OCI-LY7 (cell line): Measurements from ENCODE around the gene HSPB2. TPM values are rescaled to one million over a fixed set of nuclear protein-coding genes. Genes with fewer than 3 reads are reported as not detected.

ENCODE experiments used
- Bru-seq: library from RNA; stranded (reverse); fragments of 400-500 nt; gene quantifications from one replicate; lab custom pipeline; 2021; lab: Mats Ljungman, UMichigan
- BruChase-seq, 2 experiments: library from RNA; stranded (reverse); fragments of 400-500 nt; gene quantifications; one replicate each; lab custom pipeline; 2021; lab: Mats Ljungman, UMichigan
- BruUV-seq: library from RNA; stranded (reverse); fragments of 400-500 nt; replicated peaks from 2 replicates; lab custom pipeline; 2021; lab: Mats Ljungman, UMichigan
- CTCF ChIA-PET: fragments of 300-600 bp; sonication (Branson Sonifier 250); formaldehyde crosslinking; loops from one replicate; lab custom pipeline; 2022; ENCODE audit warnings: antibody characterized with exemption; ENCODE audit not compliant: unreplicated experiment; lab: Charles Lee
- POLR2A ChIA-PET: fragments of 300-600 bp; sonication (Branson Sonifier 250); formaldehyde crosslinking; loops from one replicate; lab custom pipeline; 2022; ENCODE audit warnings: antibody characterized with exemption; lab: Charles Lee
- DNase-seq: peaks from one replicate; pipeline ENCODE4 v3.0.0-alpha.2; 2015; ENCODE audit warnings: low spot score
- H2AFZ ChIP-seq: fragments of 200-600 bp; sonication (generic), shearing (Covaris generic); 2 replicates; pipeline ENCODE4 v1.6.1; 2014; ENCODE audit warnings: mild to moderate bottlenecking, antibody characterized with exemption, low read length, moderate library complexity
- H3K27ac ChIP-seq: fragments of 200-600 bp; sonication (generic); 2 replicates; pipeline ENCODE4 v1.5.1; 2014; ENCODE audit warnings: mixed run types, low read depth, mild to moderate bottlenecking, moderate library complexity, low read length, inconsistent platforms; ENCODE audit not compliant: poor library complexity, severe bottlenecking
- H3K36me3 ChIP-seq: fragments of 200-600 bp; sonication (generic); 2 replicates; pipeline ENCODE4 v1.6.1; 2014; ENCODE audit warnings: mild to moderate bottlenecking, antibody characterized with exemption, low read length, moderate library complexity, mixed read lengths; ENCODE audit not compliant: insufficient read depth
- H3K4me1 ChIP-seq: fragments of 200-600 bp; sonication (generic); 2 replicates; pipeline ENCODE4 v1.5.1; 2014; ENCODE audit warnings: mild to moderate bottlenecking, low read length; ENCODE audit not compliant: insufficient read depth, poor library complexity, severe bottlenecking
- H3K4me2 ChIP-seq: fragments of 200-600 bp; sonication (generic); 2 replicates; pipeline ENCODE4 v1.6.1; 2014; ENCODE audit warnings: mild to moderate bottlenecking, low read length
- H3K4me3 ChIP-seq: fragments of 200-600 bp; sonication (generic); 2 replicates; pipeline ENCODE4 v1.5.1; 2014; ENCODE audit warnings: mild to moderate bottlenecking, low read depth, low read length; ENCODE audit not compliant: poor library complexity, severe bottlenecking
- H3K79me2 ChIP-seq: fragments of 200-600 bp; sonication (generic); 2 replicates; pipeline ENCODE4 v1.6.1; 2016; ENCODE audit warnings: low read depth, mild to moderate bottlenecking, low read length, moderate library complexity, mixed read lengths; ENCODE audit not compliant: insufficient read depth
- H3K9me2 ChIP-seq: fragments of 200-600 bp; sonication (generic); 2 replicates; pipeline ENCODE4 v1.6.1; 2016; ENCODE audit warnings: mild to moderate bottlenecking, low read length, mixed read lengths; ENCODE audit not compliant: insufficient read depth
- H3K9me3 ChIP-seq: fragments of 200-600 bp; sonication (generic); 2 replicates; pipeline ENCODE4 v1.6.1; 2014; ENCODE audit warnings: mild to moderate bottlenecking, mixed run types, low read length, mixed read lengths
- H4K20me1 ChIP-seq: fragments of 200-600 bp; sonication (generic); 2 replicates; pipeline ENCODE4 v1.6.1; 2014; ENCODE audit warnings: mild to moderate bottlenecking, antibody characterized with exemption, low read length, moderate library complexity, mixed read lengths; ENCODE audit not compliant: insufficient read depth
- EZH2phosphoT487 ChIP-seq: fragments of 200-600 bp; sonication (generic); IDR thresholded peaks from 2 replicates; pipeline ENCODE4 v1.6.1; 2018; ENCODE audit warnings: low read depth, borderline replicate concordance, mild to moderate bottlenecking, mixed run types, antibody characterized with exemption, low read length, moderate library complexity, mixed read lengths
- intact Hi-C: fragments of 100-400 bp; cut with micrococcal nuclease; formaldehyde crosslinking; loops from one replicate; pipeline ENCODE4 v1.10.0; 2022; ENCODE audit not compliant: unreplicated experiment
- long read RNA-seq: library from polyadenylated mRNA; stranded (forward); transcript quantifications from one replicate; pipeline ENCODE4 v2.0.0, GENCODE V29; 2022
- total RNA-seq, 2 experiments: library from RNA; depleted of rRNA in 1 of 2; stranded (reverse); fragments of >200 nt in 1 of 2; shearing (Covaris generic) in 1 of 2; gene quantifications; 2 replicates each; pipeline ENCODE4 v1.2.3, GENCODE V29; 2014 to 2022
- TF ChIP-seq, protein P1 (sequence below): fragments of 200-600 bp; sonication (generic); conservative IDR thresholded peaks from 2 replicates; pipeline ENCODE4 v1.5.1; 2014; ENCODE audit warnings: mild to moderate bottlenecking, antibody characterized with exemption, low read length, moderate library complexity, mixed read lengths

HSPB2 gene, protein sequence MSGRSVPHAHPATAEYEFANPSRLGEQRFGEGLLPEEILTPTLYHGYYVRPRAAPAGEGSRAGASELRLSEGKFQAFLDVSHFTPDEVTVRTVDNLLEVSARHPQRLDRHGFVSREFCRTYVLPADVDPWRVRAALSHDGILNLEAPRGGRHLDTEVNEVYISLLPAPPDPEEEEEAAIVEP
- total RNA-seq (2014; rRNA removed; shearing (Covaris generic)) (not detected in 2 replicates), total RNA-seq (2022) (not detected in 2 replicates), Bru-seq, nascent RNA (not detected), BruChase-seq, experiment 1, labeled RNA remaining after a 6-hour chase (not detected), BruChase-seq, experiment 2, labeled RNA remaining after a 2-hour chase (percentile 24 among the genes with signal in this experiment)
- long read RNA-seq: 0 reads

DNA sequence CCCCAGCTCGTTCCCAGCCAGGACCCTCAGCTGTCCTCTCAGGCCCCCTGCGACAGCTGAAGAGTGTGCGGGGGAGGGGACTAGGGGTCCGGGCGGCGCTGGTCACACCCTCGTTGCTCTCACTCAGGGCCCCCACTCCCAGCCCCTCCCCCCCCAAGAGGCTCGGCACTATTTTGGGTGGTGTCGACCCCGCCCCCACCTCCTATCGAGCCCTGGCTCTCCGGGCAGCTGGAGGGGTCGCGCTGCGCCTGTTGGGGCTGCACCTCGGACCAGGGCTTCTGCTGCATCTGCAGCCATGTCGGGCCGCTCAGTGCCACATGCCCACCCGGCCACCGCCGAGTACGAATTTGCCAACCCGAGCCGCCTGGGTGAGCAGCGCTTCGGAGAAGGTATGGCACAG lies at the start of gene HSPB2:
HSPB2 (plus strand) TSS at position 200 of the 400 bp plus-strand sequence; CDS start at position 296, 96 bp downstream.
- no peaks in the 10 kb centered on the region for H3K79me2 ChIP-seq
- no peaks in the 10 kb centered on the region for H3K9me2 ChIP-seq
- no peaks in the 10 kb centered on the region for H3K4me1 ChIP-seq
- TF ChIP-seq EZH2phosphoT487: no peak
- TF ChIP-seq, protein P1, sequence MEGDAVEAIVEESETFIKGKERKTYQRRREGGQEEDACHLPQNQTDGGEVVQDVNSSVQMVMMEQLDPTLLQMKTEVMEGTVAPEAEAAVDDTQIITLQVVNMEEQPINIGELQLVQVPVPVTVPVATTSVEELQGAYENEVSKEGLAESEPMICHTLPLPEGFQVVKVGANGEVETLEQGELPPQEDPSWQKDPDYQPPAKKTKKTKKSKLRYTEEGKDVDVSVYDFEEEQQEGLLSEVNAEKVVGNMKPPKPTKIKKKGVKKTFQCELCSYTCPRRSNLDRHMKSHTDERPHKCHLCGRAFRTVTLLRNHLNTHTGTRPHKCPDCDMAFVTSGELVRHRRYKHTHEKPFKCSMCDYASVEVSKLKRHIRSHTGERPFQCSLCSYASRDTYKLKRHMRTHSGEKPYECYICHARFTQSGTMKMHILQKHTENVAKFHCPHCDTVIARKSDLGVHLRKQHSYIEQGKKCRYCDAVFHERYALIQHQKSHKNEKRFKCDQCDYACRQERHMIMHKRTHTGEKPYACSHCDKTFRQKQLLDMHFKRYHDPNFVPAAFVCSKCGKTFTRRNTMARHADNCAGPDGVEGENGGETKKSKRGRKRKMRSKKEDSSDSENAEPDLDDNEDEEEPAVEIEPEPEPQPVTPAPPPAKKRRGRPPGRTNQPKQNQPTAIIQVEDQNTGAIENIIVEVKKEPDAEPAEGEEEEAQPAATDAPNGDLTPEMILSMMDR: no peak
- no peak within 1 kb of the TSS for H3K27ac ChIP-seq
- ChIA-PET CTCF (no interaction called here), POLR2A (no interaction called here)
- DNase-seq: no peak
- no peak within 1 kb of the TSS for H2AFZ ChIP-seq
- H3K4me2 ChIP-seq: no peak within 1 kb of the TSS
- intact Hi-C loops: no loop called here
- no peaks in the 10 kb centered on the region for H3K36me3 ChIP-seq
- no peaks in the 10 kb centered on the region for H3K9me3 ChIP-seq
- H4K20me1 ChIP-seq: no peaks in the 10 kb centered on the region
- no TSS peak for BruUV-seq
- no peak within 1 kb of the TSS for H3K4me3 ChIP-seq

- Histone ChIP-seq H3K27ac (no peak overlapping the region), H4K20me1 (no peaks in the 10 kb centered on the region), H3K9me3 (no peaks in the 10 kb centered on the region), H3K4me3 (peak overlapping the region; percentile 79), H3K9me2 (no peaks in the 10 kb centered on the region), H2AFZ (peak overlapping the region; percentile 99; the same call in 1 of the 2 replicates), H3K79me2 (peaks cover 9% of the 10 kb centered on the region; the same call in 1 of the 2 replicates), H3K4me1 (peaks cover 16% of the 10 kb centered on the region), H3K4me2 (peak overlapping the region; percentile 82), H3K36me3 (peaks cover 29% of the 10 kb centered on the region)
- ChIA-PET CTCF (no interaction called here), POLR2A (interaction anchor here (0.5 to 2.2 kb wide), 13 partner anchors 9 to 215 kb away, joined by 3 to 14 read pairs (median 4); no protein-coding TSS in a partner anchor)
- DNase-seq: no peak
- intact Hi-C loops: loop anchor here (5.0 kb wide), 1 partner anchor 268 kb away; the partner anchor contains the start of gene SIK2
- BruUV-seq: no TSS peak
- no peak for TF ChIP-seq EZH2phosphoT487
- TF ChIP-seq, protein P1: no peak
Measured at GRCh38 chr11:111870113-111870512, 42.4 kb upstream of the HSPB2 start.
